HG02642 (cell line): ENCODE results near the gene THOC6.

Source experiments
- ATAC-seq: cut with Tn5 transposase; IDR thresholded peaks from one replicate; pipeline ENCODE4 v1.9.1; 2021; ENCODE audit warnings: mild to moderate bottlenecking; ENCODE audit not compliant: unreplicated experiment, poor library complexity

The THOC6 gene

GRCh38 chr16:3027983-3028715 is 4.3 kb downstream of the THOC6 start:
- no peak for ATAC-seq

- no peak for ATAC-seq
Observed at GRCh38 chr16:3028716-3029319, 5.0 kb downstream of the THOC6 start.

DNA sequence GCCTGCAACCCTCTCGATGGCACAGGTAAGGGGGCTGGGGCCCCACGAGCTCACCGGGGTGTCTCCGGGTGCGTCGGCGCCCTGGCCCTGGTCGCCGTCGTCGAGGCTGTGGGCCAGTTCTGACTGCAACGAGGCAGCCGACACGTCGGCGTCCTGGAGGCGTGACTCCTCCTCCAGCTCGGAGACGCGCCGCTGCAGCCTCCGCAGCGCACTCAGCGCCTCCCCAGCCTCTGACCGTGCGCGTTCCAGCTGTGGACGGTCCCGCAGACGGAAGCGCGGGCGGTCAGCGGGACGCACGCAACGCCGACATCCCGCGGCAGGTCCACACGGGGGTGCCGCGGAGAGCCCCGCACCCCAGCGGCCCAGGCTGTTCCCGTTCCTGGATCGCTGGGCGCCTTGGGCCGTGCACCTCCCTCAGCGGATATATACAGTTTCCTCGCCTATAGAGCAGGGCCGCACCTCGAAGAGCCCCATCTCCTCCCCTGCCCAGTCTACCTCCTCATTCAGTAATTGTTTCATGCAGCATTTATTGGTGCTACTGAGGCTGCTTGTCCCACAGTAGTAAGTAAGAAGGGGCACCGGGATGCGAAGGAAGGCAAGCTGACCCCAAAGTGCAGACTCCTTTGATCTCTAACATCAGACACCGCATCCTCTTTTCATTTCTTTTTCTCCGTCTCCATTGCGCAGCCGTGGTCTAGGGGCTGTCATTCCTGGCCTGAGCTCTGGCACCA is 5.8 kb downstream of the THOC6 start:
- no peak for ATAC-seq

- ATAC-seq, result no peak
Observed at GRCh38 chr16:3030222-3031212, 6.7 kb downstream of the THOC6 start.

DNA sequence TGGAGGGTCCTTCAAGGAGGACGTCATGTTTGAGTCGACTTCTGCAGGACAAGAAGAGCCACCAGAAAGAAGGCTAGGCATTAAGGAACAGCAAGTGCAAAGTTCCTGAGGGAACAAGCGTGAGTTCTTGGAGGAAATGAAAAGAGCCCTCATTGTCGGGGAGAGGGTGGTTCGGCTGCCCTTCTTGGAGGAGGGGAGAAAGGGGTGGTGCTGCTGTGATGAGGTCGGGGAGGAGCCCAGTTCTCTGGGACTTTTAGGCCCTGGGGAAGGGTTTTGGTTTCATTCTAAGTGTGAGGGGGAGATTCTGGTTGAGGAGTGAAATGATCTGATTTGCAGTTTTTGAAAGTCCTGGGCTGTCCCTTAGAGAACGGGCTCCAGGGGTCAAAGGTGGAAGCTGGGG is 8.8 kb downstream of the THOC6 start:
- ATAC-seq, result no peak

DNA sequence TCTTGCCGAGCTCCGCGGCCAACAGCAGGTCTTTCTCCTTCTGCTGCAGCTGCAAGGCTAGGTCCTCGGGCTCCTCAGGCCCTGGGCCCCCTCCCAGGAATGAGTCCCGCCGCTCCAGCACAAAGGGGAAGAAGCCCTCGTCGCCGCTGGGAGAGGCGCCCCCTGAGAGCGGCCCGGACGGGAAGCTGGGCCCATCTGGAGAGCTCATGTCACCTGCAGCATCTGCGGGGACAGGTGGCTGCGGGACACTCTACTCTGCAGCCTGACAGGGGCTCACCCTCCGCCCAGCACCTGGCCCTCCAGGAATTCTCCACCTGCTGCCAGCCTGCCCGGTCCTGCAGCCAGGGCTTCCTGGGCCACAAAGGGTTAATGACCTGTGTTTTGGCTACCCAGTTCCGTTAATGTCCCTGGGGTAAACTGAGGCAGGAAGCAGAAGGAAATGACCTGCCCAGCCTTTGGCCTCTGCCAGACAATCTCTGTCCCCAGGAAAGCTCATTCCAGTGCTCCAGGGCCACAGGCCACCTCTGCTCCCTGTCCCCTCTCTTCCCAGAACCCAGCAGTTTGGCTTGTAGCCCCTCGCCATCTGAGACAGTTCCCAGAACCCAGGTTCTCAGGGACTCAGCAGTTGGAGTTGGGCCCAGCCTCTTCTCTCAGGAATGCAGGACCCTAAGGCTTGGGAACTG is 11.6 kb downstream of the THOC6 start:
- no peak for ATAC-seq

- no peak for ATAC-seq
Observed at GRCh38 chr16:3035972-3036725, 12.3 kb downstream of the THOC6 start.

- no peak for ATAC-seq
Observed at GRCh38 chr16:3036726-3037315, 13.0 kb downstream of the THOC6 start, which contains the start of gene BICDL2. BICDL2 (minus strand) TSS chr16:3036944; CDS start chr16:3035496, 1,448 bp downstream.

DNA sequence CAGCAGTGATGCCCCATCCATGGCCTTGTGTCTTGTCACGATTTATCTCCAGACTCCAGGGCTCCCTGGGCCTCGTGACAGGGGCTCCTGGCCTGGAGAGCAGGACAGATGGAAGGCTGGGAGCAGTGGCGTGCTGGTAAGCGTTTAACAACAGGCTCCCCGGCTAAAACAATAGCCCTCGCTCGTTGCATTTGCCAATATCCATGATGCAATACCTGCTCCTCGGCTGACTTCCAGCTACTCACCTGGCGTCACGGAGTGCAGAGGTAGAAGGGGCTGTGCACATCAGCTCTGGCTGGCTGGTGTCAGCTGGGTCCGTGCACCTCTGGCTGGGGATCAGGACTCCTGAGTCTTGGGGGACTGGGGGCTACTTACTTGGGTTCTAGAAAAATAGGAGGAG is 14.4 kb downstream of the THOC6 start:
- no peak for ATAC-seq

GRCh38 chr16:3038896-3039295 is 15.1 kb downstream of the THOC6 start:
- ATAC-seq, result no peak

GRCh38 chr16:3042376-3042775 is 18.5 kb downstream of the THOC6 start:
- no peak for ATAC-seq

- no peak for ATAC-seq
Observed at GRCh38 chr16:3044708-3045107, 20.9 kb downstream of the THOC6 start.

GRCh38 chr16:3045758-3046640 is 22.2 kb downstream of the THOC6 start, which contains the start of gene MMP25:
MMP25 (plus strand) TSS chr16:3046561; CDS start chr16:3046918, 357 bp downstream.
- no peak for ATAC-seq

DNA sequence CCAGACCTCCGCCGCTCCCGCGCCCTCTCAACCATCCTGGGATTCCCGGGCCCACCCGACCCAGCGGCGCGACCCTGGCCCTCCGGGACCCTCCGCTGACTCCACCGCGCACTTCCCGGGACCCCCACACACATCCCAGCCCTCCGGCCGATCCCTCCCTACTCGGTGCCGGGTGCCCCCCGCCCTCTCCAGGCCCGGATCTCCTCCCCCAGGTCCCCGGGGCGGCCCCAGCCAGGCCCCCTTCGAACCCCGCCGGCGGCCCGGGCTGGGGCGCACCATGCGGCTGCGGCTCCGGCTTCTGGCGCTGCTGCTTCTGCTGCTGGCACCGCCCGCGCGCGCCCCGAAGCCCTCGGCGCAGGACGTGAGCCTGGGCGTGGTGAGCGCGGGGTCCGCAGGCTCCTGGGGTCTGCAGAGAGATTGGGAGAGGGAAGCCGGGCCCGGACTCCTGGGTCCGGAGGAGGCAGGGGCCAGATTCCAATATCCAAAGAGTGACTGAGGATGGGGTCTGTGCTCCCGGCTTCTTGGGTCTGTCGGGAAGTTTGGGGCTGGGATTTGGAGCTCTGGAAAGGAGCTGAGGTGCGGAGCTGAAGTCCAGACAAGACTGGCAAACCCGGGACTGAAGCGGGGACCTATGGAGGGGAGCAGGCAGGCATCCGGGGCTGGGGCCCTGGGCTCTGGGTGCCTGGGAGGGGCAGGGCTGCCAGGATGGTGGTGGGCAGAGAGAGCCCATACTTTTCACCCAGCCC is 23.0 kb downstream of the THOC6 start:
- no peak for ATAC-seq

DNA sequence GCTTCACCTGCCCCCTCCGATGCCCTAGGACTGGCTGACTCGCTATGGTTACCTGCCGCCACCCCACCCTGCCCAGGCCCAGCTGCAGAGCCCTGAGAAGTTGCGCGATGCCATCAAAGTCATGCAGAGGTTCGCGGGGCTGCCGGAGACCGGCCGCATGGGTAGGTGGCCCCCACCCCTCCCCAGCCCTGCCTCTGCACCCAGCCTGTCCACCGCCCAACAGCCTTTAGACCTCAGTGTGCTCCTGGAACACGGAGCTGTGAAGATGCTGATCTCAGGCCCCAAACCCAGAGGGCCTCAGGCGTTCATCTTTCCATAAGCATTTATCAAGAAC is 23.5 kb downstream of the THOC6 start:
- no peak for ATAC-seq

GRCh38 chr16:3049921-3050481 is 26.2 kb downstream of the THOC6 start:
- ATAC-seq, result no peak

DNA sequence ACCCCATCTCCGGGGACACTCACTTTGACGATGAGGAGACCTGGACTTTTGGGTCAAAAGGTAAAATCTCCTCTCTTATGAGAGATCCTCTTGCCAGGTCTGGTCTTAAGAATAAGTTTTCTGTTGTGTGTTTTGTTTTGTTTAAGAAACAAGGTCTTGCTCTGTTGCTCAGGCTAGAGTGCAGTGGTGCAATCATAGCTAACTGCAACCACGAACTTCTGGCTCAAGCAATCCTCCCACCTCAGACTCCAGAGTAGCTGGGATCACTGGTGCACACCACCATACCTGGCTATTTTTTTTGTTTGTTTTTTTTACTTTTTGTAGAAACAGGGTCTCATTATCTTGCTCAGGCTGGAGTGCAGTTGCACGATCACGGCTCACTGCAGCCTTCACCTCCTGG is 26.7 kb downstream of the THOC6 start:
- no peak for ATAC-seq
